HEK293 (cell line): ENCODE data around the gene MARK3.

Experiments used
- CTCF ChIA-PET: fragments of 350-600 bp; formaldehyde crosslinking; extraction: SDS; loops from one replicate; lab custom pipeline; 2021; ENCODE audit warnings: antibody characterized with exemption; lab: Yijun Ruan, JAX
- POLR2A ChIA-PET: fragments of 300-600 bp; formaldehyde crosslinking; extraction: SDS; loops from one replicate; lab custom pipeline; 2020; ENCODE audit warnings: antibody characterized with exemption, inconsistent platforms; lab: Yijun Ruan, JAX
- H3K27ac ChIP-seq: fragments of 200-500 bp; sonication (Bioruptor generic); 2 replicates; pipeline ENCODE4 v1.5.1; 2014; ENCODE audit warnings: low read depth, low read length, control low read depth, inconsistent platforms; ENCODE audit errors: extremely low read depth
- H3K36me3 ChIP-seq, 2 experiments: fragments of 200-500 bp in 1 of 2; sonication (Bioruptor generic) in 1 of 2; 1 replicate in 1 of 2; 2 replicates in 1 of 2; pipeline ENCODE4 v1.5.1; 2014 to 2017; ENCODE audit warnings: inconsistent platforms in 2 of 2, low read length in 2 of 2; ENCODE audit not compliant: control insufficient read depth in 2 of 2, insufficient read depth in 1 of 2
- H3K4me1 ChIP-seq: fragments of 200-500 bp; sonication (Bioruptor generic); 2 replicates; pipeline ENCODE4 v1.5.1; 2014; ENCODE audit warnings: mild to moderate bottlenecking, low read length, inconsistent platforms; ENCODE audit not compliant: control insufficient read depth, insufficient read depth
- H3K4me3 ChIP-seq: 2 replicates; pipeline ENCODE4 v1.5.1; 2011; ENCODE audit warnings: low read depth, mild to moderate bottlenecking, control low read depth, low read length, moderate library complexity
- H3K9me3 ChIP-seq: fragments of 200-500 bp; sonication (Bioruptor generic); 2 replicates; pipeline ENCODE4 v1.5.1; 2014; ENCODE audit warnings: low read depth, low read length, inconsistent platforms; ENCODE audit not compliant: control insufficient read depth, insufficient read depth
- EGR2 ChIP-seq: fragments of 450-650 bp; formaldehyde crosslinking; IDR thresholded peaks from 2 replicates; pipeline ENCODE4 v1.5.1; 2016; ENCODE audit warnings: low read depth, missing biosample characterization, missing genetic modification characterization
- GLI2 ChIP-seq: fragments of 450-650 bp; formaldehyde crosslinking; IDR thresholded peaks from 2 replicates; pipeline ENCODE4; 2017; ENCODE audit warnings: missing biosample characterization, missing genetic modification characterization, low read depth, borderline replicate concordance
- GLIS2 ChIP-seq: fragments of 450-650 bp; formaldehyde crosslinking; IDR thresholded peaks from 2 replicates; pipeline ENCODE4 v1.5.1; 2016; ENCODE audit warnings: missing biosample characterization, missing genetic modification characterization
- KLF7 ChIP-seq: fragments of 450-650 bp; formaldehyde crosslinking; IDR thresholded peaks from 2 replicates; pipeline ENCODE4 v1.5.1; 2016; ENCODE audit warnings: missing biosample characterization, missing genetic modification characterization, borderline replicate concordance
- MEIS1 ChIP-seq: sonication (generic); formaldehyde crosslinking; IDR thresholded peaks from 2 replicates; pipeline ENCODE4 v1.8.1; 2022; ENCODE audit warnings: missing genetic modification reagents, mild to moderate bottlenecking, borderline replicate concordance
- RBAK ChIP-seq: fragments of 450-650 bp; formaldehyde crosslinking; IDR thresholded peaks from 2 replicates; pipeline ENCODE4 v1.5.1; 2016; ENCODE audit warnings: missing biosample characterization, missing genetic modification characterization
- SETDB1 ChIP-seq: IDR thresholded peaks from one replicate; pipeline ENCODE4 v1.6.1; 2017; ENCODE audit warnings: mild to moderate bottlenecking, low read length, moderate library complexity, mixed read lengths; ENCODE audit not compliant: insufficient read length
- ZNF202 ChIP-seq: fragments of 450-650 bp; formaldehyde crosslinking; IDR thresholded peaks from 2 replicates; pipeline ENCODE4 v1.5.1; 2016; ENCODE audit warnings: missing biosample characterization, missing genetic modification characterization, borderline replicate concordance
- ZNF274 ChIP-seq, 2 experiments: fragments of 200-500 bp in 1 of 2; fragments of 450-650 bp in 1 of 2; sonication (Bioruptor generic) in 1 of 2; formaldehyde crosslinking in 1 of 2; IDR thresholded peaks; 2 replicates each; pipeline versions ENCODE4 v1.5.1 to v1.6.1; 2014 to 2016; ENCODE audit warnings: borderline replicate concordance in 1 of 2, inconsistent platforms in 1 of 2, low read length in 1 of 2, missing biosample characterization in 1 of 2, missing genetic modification characterization in 1 of 2
- ZNF391 ChIP-seq: fragments of 450-650 bp; formaldehyde crosslinking; IDR thresholded peaks from 2 replicates; pipeline ENCODE4 v1.5.1; 2016; ENCODE audit warnings: low read depth, missing biosample characterization, missing genetic modification characterization, borderline replicate concordance
- ZNF394 ChIP-seq: fragments of 450-650 bp; formaldehyde crosslinking; IDR thresholded peaks from 2 replicates; pipeline ENCODE4 v1.5.1; 2016; ENCODE audit warnings: missing biosample characterization, missing genetic modification characterization, mild to moderate bottlenecking, moderate library complexity, borderline replicate concordance
- ZNF48 ChIP-seq: fragments of 450-650 bp; formaldehyde crosslinking; IDR thresholded peaks from 2 replicates; pipeline ENCODE4 v1.5.1; 2016; ENCODE audit warnings: missing biosample characterization, missing genetic modification characterization
- ZNF501 ChIP-seq: fragments of 450-650 bp; formaldehyde crosslinking; IDR thresholded peaks from 2 replicates; pipeline ENCODE4 v1.5.1; 2016; ENCODE audit warnings: missing biosample characterization, missing genetic modification characterization
- ZNF544 ChIP-seq: fragments of 450-650 bp; formaldehyde crosslinking; IDR thresholded peaks from 2 replicates; pipeline ENCODE4 v1.5.0; 2017; ENCODE audit warnings: missing biosample characterization, missing genetic modification characterization
- ZNF664 ChIP-seq: fragments of 450-650 bp; formaldehyde crosslinking; IDR thresholded peaks from 2 replicates; pipeline ENCODE4 v1.5.1; 2016; ENCODE audit warnings: missing biosample characterization, missing genetic modification characterization
- ZNF670 ChIP-seq: fragments of 450-650 bp; formaldehyde crosslinking; IDR thresholded peaks from 2 replicates; pipeline ENCODE4 v1.5.1; 2016; ENCODE audit warnings: missing biosample characterization, missing genetic modification characterization, low read depth
- ZNF792 ChIP-seq: fragments of 450-650 bp; formaldehyde crosslinking; IDR thresholded peaks from 2 replicates; pipeline ENCODE4 v1.5.1; 2016; ENCODE audit warnings: missing biosample characterization, missing genetic modification characterization
- ZNF837 ChIP-seq: fragments of 450-650 bp; formaldehyde crosslinking; IDR thresholded peaks from 2 replicates; pipeline ENCODE4 v1.5.1; 2016; ENCODE audit warnings: missing biosample characterization, missing genetic modification characterization
- TF ChIP-seq, protein P1 (sequence below): fragments of 450-650 bp; formaldehyde crosslinking; IDR thresholded peaks from 2 replicates; pipeline ENCODE4 v1.5.1; 2016; ENCODE audit warnings: missing biosample characterization, missing genetic modification characterization
- TF ChIP-seq, protein P2 (sequence below): fragments of 450-650 bp; formaldehyde crosslinking; IDR thresholded peaks from 2 replicates; pipeline ENCODE4 v1.5.1; 2016; ENCODE audit warnings: missing biosample characterization, missing genetic modification characterization
- TF ChIP-seq, protein P3 (sequence below): fragments of 450-650 bp; formaldehyde crosslinking; IDR thresholded peaks from 2 replicates; pipeline ENCODE4 v1.5.1; 2016; ENCODE audit warnings: missing biosample characterization, missing genetic modification characterization

Gene MARK3

DNA sequence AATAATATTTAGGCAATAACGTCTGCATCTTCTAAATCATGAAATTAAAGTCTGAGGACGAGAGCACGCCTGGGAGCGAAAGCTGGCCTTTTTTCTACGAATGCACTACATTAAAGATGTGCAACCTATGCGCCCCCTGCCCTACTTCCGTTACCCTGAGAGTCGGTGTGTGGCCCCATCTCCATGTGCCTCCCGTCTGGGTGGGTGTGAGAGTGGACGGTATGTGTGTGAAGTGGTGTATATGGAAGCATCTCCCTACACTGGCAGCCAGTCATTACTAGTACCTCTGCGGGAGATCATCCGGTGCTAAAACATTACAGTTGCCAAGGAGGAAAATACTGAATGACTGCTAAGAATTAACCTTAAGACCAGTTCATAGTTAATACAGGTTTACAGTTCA is 118.1 kb downstream of the MARK3 start:
- TF ChIP-seq EGR2, result 0 out of 2 replicates have a peak, but pooled peaks have one; percentile 6
- TF ChIP-seq, protein P1, sequence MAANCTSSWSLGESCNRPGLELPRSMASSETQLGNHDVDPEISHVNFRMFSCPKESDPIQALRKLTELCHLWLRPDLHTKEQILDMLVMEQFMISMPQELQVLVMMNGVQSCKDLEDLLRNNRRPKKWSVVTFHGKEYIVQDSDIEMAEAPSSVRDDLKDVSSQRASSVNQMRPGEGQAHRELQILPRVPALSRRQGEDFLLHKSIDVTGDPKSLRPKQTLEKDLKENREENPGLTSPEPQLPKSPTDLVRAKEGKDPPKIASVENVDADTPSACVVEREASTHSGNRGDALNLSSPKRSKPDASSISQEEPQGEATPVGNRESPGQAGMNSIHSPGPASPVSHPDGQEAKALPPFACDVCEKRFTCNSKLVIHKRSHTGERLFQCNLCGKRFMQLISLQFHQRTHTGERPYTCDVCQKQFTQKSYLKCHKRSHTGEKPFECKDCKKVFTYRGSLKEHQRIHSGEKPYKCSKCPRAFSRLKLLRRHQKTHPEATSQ (tag by site-specific recombination), result no peak
- TF ChIP-seq, all 188 proteins: peak for 1
- Histone ChIP-seq H3K9me3 (no peaks in the 10 kb centered on the region), H3K4me1 (no peaks in the 10 kb centered on the region), H3K27ac (no peak overlapping the region), H3K36me3 (peaks cover 22 to 80% of the 10 kb centered on the region in 2 experiments), H3K4me3 (no peak overlapping the region)
- POLR2A ChIA-PET, result no interaction called here
- CTCF ChIA-PET, result interaction anchor here (2.6 to 3.5 kb wide), 2 partner anchors 15 to 43 kb away, joined by 13 to 19 read pairs; no protein-coding TSS in a partner anchor

DNA sequence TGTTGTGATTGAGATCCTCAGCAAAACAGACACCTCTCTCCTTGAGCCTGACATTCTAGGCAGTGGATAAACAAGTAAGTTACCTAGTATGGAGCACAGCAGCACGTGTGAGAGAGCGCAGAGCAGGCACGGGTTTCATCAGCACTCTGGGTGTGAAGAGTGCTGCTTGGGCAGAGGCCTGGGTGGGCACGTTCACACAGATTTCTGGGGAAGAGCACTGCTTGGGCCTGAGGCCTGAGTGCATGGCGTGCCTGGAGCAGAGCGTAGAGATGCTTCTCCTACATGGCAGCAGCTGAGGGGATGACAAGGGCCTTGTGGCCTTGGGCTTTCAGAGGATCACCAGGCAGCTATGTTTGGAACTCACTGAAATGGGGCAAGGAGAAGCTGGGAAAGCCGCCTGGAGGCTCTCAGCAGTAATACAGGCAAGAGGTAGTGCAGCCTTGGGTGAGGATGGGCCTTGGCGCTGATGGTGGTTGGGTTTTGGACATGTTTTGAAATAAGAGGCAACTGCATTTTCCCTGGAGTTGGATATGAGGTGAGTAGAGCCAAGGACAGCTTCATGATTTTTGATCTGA is 119.9 kb downstream of the MARK3 start:
- CTCF ChIA-PET, result interaction anchor here (0.6 to 2.6 kb wide), 3 partner anchors 14 to 168 kb away, joined by 3 to 13 read pairs (median 3); no protein-coding TSS in a partner anchor
- Histone ChIP-seq H3K36me3 (peaks cover 17 to 82% of the 10 kb centered on the region in 2 experiments), H3K9me3 (no peaks in the 10 kb centered on the region)
- TF ChIP-seq ZNF394 (0 out of 2 replicates have a peak, but pooled peaks have one; percentile 24), SETDB1 (no peak), ZNF837 (tag by site-specific recombination) (no peak), RBAK (no peak)
- TF ChIP-seq, protein P2, sequence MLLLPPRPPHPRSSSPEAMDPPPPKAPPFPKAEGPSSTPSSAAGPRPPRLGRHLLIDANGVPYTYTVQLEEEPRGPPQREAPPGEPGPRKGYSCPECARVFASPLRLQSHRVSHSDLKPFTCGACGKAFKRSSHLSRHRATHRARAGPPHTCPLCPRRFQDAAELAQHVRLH (tag by site-specific recombination), result no peak
- TF ChIP-seq, all 188 proteins: peak for 1
- Histone ChIP-seq H3K4me3 (no peak overlapping the region), H3K4me1 (no peaks in the 10 kb centered on the region), H3K27ac (no peak overlapping the region)
- POLR2A ChIA-PET, result no interaction called here

DNA sequence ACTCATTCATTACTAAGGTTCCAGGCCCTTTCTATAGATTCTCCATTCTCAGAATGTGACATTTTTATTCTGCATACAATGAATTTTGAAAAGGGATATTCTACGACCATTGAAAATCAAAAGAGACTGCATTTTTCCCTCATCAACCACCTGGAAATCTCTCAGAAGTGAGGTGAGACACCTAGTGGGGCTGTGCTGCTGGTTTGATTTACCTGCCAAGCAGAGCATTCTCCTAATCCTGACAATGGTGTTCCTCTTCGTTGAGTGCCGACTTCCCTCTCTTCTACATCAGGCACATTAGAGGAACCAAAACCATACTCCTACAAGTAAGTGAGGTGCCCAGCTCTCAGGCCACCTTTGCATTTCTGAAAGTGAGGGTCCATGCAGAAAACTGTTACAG is 122.5 kb downstream of the MARK3 start:
- ChIA-PET CTCF (interaction anchor here (1.4 kb wide), 1 partner anchor 8 kb away, joined by 3 read pairs; no protein-coding TSS in a partner anchor), POLR2A (interaction anchor here (1.2 kb wide), 1 partner anchor 11 kb away, joined by 3 read pairs; no protein-coding TSS in a partner anchor)
- Histone ChIP-seq H3K4me3 (no peak overlapping the region), H3K36me3 (peaks cover 11 to 74% of the 10 kb centered on the region in 2 experiments), H3K27ac (no peak overlapping the region), H3K9me3 (no peaks in the 10 kb centered on the region), H3K4me1 (0 out of 2 replicates have a peak, but pooled peaks cover 2% of the 10 kb centered on the region)
- TF ChIP-seq ZNF274 (IDR thresholded peaks at IDR 0.05; ENCODE audit: low read length) (no peak), ZNF274 (tag by site-specific recombination; IDR thresholded peaks at IDR 0.05; ENCODE audit: borderline replicate concordance) (no peak), ZNF544 (no peak), ZNF48 (tag by site-specific recombination) (no peak), MEIS1 (CRISPR knock-in tag) (no peak), ZNF670 (tag by site-specific recombination) (no peak), GLIS2 (tag by site-specific recombination) (no peak)

DNA sequence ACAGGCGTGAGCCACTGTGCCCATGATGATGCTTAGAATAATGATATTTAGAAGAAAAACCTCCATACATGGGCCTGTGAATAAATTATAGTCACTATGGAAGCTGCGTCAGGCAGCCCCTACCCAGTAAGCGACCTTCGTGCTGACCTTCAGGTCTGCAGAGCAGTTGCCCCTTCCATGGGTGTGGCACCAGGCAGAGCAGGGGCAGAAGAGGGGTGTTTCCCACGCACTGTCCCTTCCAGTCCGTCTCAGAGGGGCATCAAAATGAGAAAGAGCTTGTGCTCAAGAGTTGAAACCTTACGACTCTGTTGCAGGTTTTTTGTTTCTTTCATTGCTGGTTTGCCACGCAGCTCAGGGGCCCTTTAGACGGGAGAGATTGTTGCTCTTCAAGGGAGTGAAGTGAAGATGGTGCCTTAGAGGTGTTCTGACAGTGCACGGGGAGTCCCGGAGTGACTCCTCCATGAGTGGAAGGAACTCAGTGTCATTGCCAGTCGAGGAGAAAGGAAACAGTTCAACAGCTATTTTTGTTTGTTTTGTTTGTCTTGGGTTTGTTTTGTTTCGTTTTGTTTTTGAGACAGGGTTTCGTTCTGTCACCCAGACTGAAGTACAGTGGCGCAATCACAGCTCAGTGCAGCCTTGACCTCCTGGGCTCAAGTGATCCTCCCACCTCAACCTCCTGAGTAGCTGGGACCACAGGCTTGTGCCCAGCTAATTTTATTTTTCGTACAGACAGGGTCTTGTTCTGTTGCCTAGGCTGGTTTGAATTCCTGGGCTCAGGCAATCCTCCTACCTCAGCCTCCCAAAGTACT is 123.5 kb downstream of the MARK3 start:
- 0 out of 2 replicates have a peak, but pooled peaks cover 2% of the 10 kb centered on the region for H3K4me1 ChIP-seq
- no peaks in the 10 kb centered on the region for H3K9me3 ChIP-seq
- CTCF ChIA-PET, result interaction anchor here (1.4 kb wide), 1 partner anchor 9 kb away, joined by 3 read pairs; no protein-coding TSS in a partner anchor
- no peak overlapping the region for H3K4me3 ChIP-seq
- peaks cover 8 to 65% of the 10 kb centered on the region in 2 experiments for H3K36me3 ChIP-seq
- POLR2A ChIA-PET, result interaction anchor here (1.2 kb wide), 1 partner anchor 10 kb away, joined by 3 read pairs; no protein-coding TSS in a partner anchor
- H3K27ac ChIP-seq, result no peak overlapping the region
- no peak for TF ChIP-seq ZNF48 (tag by site-specific recombination)
- TF ChIP-seq, protein P3, sequence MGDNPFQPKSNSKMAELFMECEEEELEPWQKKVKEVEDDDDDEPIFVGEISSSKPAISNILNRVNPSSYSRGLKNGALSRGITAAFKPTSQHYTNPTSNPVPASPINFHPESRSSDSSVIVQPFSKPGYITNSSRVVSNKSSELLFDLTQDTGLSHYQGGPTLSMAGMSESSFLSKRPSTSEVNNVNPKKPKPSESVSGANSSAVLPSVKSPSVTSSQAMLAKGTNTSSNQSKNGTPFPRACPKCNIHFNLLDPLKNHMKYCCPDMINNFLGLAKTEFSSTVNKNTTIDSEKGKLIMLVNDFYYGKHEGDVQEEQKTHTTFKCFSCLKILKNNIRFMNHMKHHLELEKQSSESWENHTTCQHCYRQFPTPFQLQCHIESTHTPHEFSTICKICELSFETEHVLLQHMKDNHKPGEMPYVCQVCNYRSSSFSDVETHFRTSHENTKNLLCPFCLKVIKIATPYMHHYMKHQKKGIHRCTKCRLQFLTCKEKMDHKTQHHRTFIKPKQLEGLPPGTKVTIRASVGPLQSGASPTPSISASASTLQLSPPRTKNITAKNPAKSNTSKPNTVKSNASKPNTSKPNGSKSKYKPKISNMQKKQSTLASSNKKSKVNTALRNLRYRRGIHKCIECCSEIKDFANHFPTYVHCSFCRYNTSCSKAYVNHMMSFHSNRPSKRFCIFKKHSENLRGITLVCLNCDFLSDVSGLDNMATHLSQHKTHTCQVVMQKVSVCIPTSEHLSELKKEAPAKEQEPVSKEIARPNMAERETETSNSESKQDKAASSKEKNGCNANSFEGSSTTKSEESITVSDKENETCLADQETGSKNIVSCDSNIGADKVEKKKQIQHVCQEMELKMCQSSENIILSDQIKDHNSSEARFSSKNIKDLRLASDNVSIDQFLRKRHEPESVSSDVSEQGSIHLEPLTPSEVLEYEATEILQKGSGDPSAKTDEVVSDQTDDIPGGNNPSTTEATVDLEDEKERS (tag by site-specific recombination), result no peak
- no peak for TF ChIP-seq ZNF391
- TF ChIP-seq GLI2 (tag by site-specific recombination), result no peak
- no peak for TF ChIP-seq ZNF501 (tag by site-specific recombination)
- TF ChIP-seq KLF7, result no peak
- TF ChIP-seq ZNF202 (tag by site-specific recombination), result no peak
- TF ChIP-seq ZNF792, result no peak
- no peak for TF ChIP-seq ZNF664 (tag by site-specific recombination)
